ENCODE results near the gene PGLYRP1.

Gene PGLYRP1

GRCh38 chr19:45995715-45996385 is 27.0 kb downstream of the PGLYRP1 start:
- Histone ChIP-seq H3K79me1 (replicated peaks; ENCODE audit: low read length, poor library complexity, severe bottlenecking) (peaks cover 39% of the 10 kb centered on the region), H3K36me3 (ENCODE audit: control insufficient read depth in 1 of 2, insufficient read depth in 2 of 2, low read depth in 1 of 2, low read length in 2 of 2) (peaks cover 0 to 7% of the 10 kb centered on the region in 2 experiments), H3K14ac (ENCODE audit: low read length in 2 of 2) (no peak overlapping the region), H3K23ac (ENCODE audit: low read length in 2 of 2) (no peak overlapping the region), H3K4me3 (ENCODE audit: insufficient read depth in 1 of 2, low read depth in 1 of 2, low read length in 2 of 2) (peak overlapping the region; percentile 61 to 93), H3K18ac (ENCODE audit: low read depth in 1 of 2, low read length in 2 of 2) (no peak overlapping the region), H2BK120ac (ENCODE audit: low read depth, low read length) (no peak overlapping the region), H4K8ac (ENCODE audit: low read length) (no peak overlapping the region), H3K9ac (ENCODE audit: low read length) (peak overlapping the region; percentile 95), H2BK5ac (ENCODE audit: low read depth, low read length, poor library complexity, severe bottlenecking) (no peak overlapping the region), H3K27ac (ENCODE audit: low read length, poor library complexity, severe bottlenecking) (no peak overlapping the region), H3K4me2 (ENCODE audit: low read length, poor library complexity, severe bottlenecking) (peak overlapping the region; percentile 51), H2BK12ac (ENCODE audit: low read length in 2 of 2) (no peak overlapping the region), H2BK15ac (ENCODE audit: low read depth, poor library complexity, severe bottlenecking) (no peak overlapping the region), H3K4me1 (ENCODE audit: control insufficient read depth, insufficient read depth, low read depth, low read length) (peaks cover 15% of the 10 kb centered on the region), H4K91ac (ENCODE audit: low read length) (no peak overlapping the region), H3K9me3 (ENCODE audit: control insufficient read depth, low read length) (no peaks in the 10 kb centered on the region), H2AK5ac (ENCODE audit: low read length, severe bottlenecking) (no peak overlapping the region), H3K4ac (ENCODE audit: low read depth in 1 of 2, low read length in 2 of 2) (no peak overlapping the region), H2AFZ (ENCODE audit: low read depth, low read length) (peak overlapping the region; percentile 29), H3K27me3 (ENCODE audit: control insufficient read depth in 1 of 2, insufficient read depth in 1 of 2, low read length in 2 of 2) (peaks cover 0 to 16% of the 10 kb centered on the region in 2 experiments)
- WGBS = 26% methylated on average over 13 of the region's 13 CpGs
- DNase-seq = peak; percentile 34

GRCh38 chr19:45994998-45995714 is 27.7 kb downstream of the PGLYRP1 start, which contains the start of gene CCDC61:
Gene CCDC61 (plus strand): TSS chr19:45995467. CDS start chr19:46003019, 7,552 bp downstream.
- peak within 1 kb of the TSS; percentile 29 for H2AFZ ChIP-seq (ENCODE audit: low read depth, low read length)
- H2BK12ac ChIP-seq (ENCODE audit: low read length in 2 of 2) = no peak within 1 kb of the TSS
- H3K9ac ChIP-seq (ENCODE audit: low read length) = peak within 1 kb of the TSS; percentile 95
- H3K14ac ChIP-seq (ENCODE audit: low read length in 2 of 2) = no peak within 1 kb of the TSS
- peaks cover 0 to 7% of the 10 kb centered on the region in 2 experiments for H3K36me3 ChIP-seq (ENCODE audit: control insufficient read depth in 1 of 2, insufficient read depth in 2 of 2, low read depth in 1 of 2, low read length in 2 of 2)
- H3K27me3 ChIP-seq (ENCODE audit: control insufficient read depth in 1 of 2, insufficient read depth in 1 of 2, low read length in 2 of 2) = peaks cover 0 to 10% of the 10 kb centered on the region in 2 experiments
- H3K18ac ChIP-seq (ENCODE audit: low read depth in 1 of 2, low read length in 2 of 2) = no peak within 1 kb of the TSS
- no peak within 1 kb of the TSS for H2BK15ac ChIP-seq (ENCODE audit: low read depth, poor library complexity, severe bottlenecking)
- no peak within 1 kb of the TSS for H2BK120ac ChIP-seq (ENCODE audit: low read depth, low read length)
- no peak within 1 kb of the TSS for H4K91ac ChIP-seq (ENCODE audit: low read length)
- peak within 1 kb of the TSS; percentile 61 to 93 for H3K4me3 ChIP-seq (ENCODE audit: insufficient read depth in 1 of 2, low read depth in 1 of 2, low read length in 2 of 2)
- no peaks in the 10 kb centered on the region for H3K9me3 ChIP-seq (ENCODE audit: control insufficient read depth, low read length)
- H3K4ac ChIP-seq (ENCODE audit: low read depth in 1 of 2, low read length in 2 of 2) = no peak within 1 kb of the TSS
- peak within 1 kb of the TSS; percentile 90 for H3K4me2 ChIP-seq (ENCODE audit: low read length, poor library complexity, severe bottlenecking)
- peak; percentile 100 for DNase-seq
- peaks cover 8% of the 10 kb centered on the region for H3K4me1 ChIP-seq (ENCODE audit: control insufficient read depth, insufficient read depth, low read depth, low read length)
- no peak within 1 kb of the TSS for H3K23ac ChIP-seq (ENCODE audit: low read length in 2 of 2)
- under 1% methylated on average over 30 of the region's 34 CpGs for WGBS
- H4K8ac ChIP-seq (ENCODE audit: low read length) = peak within 1 kb of the TSS; percentile 87
- H3K27ac ChIP-seq (ENCODE audit: low read length, poor library complexity, severe bottlenecking) = peak within 1 kb of the TSS; percentile 33
- no peak within 1 kb of the TSS for H2BK5ac ChIP-seq (ENCODE audit: low read depth, low read length, poor library complexity, severe bottlenecking)
- peaks cover 32% of the 10 kb centered on the region for H3K79me1 ChIP-seq (replicated peaks; ENCODE audit: low read length, poor library complexity, severe bottlenecking)
- no peak within 1 kb of the TSS for H2AK5ac ChIP-seq (ENCODE audit: low read length, severe bottlenecking)

- H3K14ac ChIP-seq (ENCODE audit: low read length in 2 of 2) = no peak overlapping the region
- H2BK12ac ChIP-seq (ENCODE audit: low read length in 2 of 2) = no peak overlapping the region
- H3K79me1 ChIP-seq (replicated peaks; ENCODE audit: low read length, poor library complexity, severe bottlenecking) = peaks cover 26% of the 10 kb centered on the region
- H3K27me3 ChIP-seq (ENCODE audit: control insufficient read depth in 1 of 2, insufficient read depth in 1 of 2, low read length in 2 of 2) = peaks cover 3 to 4% of the 10 kb centered on the region in 2 experiments
- peaks cover 4% of the 10 kb centered on the region for H3K4me1 ChIP-seq (ENCODE audit: control insufficient read depth, insufficient read depth, low read depth, low read length)
- peak overlapping the region; percentile 33 for H3K27ac ChIP-seq (ENCODE audit: low read length, poor library complexity, severe bottlenecking)
- no peak for DNase-seq
- peaks cover 0 to 7% of the 10 kb centered on the region in 2 experiments for H3K36me3 ChIP-seq (ENCODE audit: control insufficient read depth in 1 of 2, insufficient read depth in 2 of 2, low read depth in 1 of 2, low read length in 2 of 2)
- H2BK120ac ChIP-seq (ENCODE audit: low read depth, low read length) = no peak overlapping the region
- no peak overlapping the region for H4K91ac ChIP-seq (ENCODE audit: low read length)
- no peaks in the 10 kb centered on the region for H3K9me3 ChIP-seq (ENCODE audit: control insufficient read depth, low read length)
- H3K18ac ChIP-seq (ENCODE audit: low read depth in 1 of 2, low read length in 2 of 2) = no peak overlapping the region
- peak overlapping the region; percentile 78 for H3K9ac ChIP-seq (ENCODE audit: low read length)
- H2AK5ac ChIP-seq (ENCODE audit: low read length, severe bottlenecking) = no peak overlapping the region
- H2BK5ac ChIP-seq (ENCODE audit: low read depth, low read length, poor library complexity, severe bottlenecking) = no peak overlapping the region
- no peak overlapping the region for H2AFZ ChIP-seq (ENCODE audit: low read depth, low read length)
- no peak overlapping the region for H4K8ac ChIP-seq (ENCODE audit: low read length)
- peak overlapping the region; percentile 90 for H3K4me2 ChIP-seq (ENCODE audit: low read length, poor library complexity, severe bottlenecking)
- H2BK15ac ChIP-seq (ENCODE audit: low read depth, poor library complexity, severe bottlenecking) = no peak overlapping the region
- 14% methylated on average over 7 of the region's 8 CpGs for WGBS
- H3K4ac ChIP-seq (ENCODE audit: low read depth in 1 of 2, low read length in 2 of 2) = no peak overlapping the region
- no peak overlapping the region for H3K23ac ChIP-seq (ENCODE audit: low read length in 2 of 2)
- H3K4me3 ChIP-seq (ENCODE audit: insufficient read depth in 1 of 2, low read depth in 1 of 2, low read length in 2 of 2) = peak overlapping the region in 1 of 2 experiments; percentile 82
Observed at GRCh38 chr19:45994456-45994997, 28.3 kb downstream of the PGLYRP1 start.
